C4-2B (cell line): ENCODE measurements around the gene DLG2.
A peak's percentile ranks its signal among the peaks of the same experiment; 100 is the strongest.
"Not testable (repeated sequence)": the region's sequence is repeated elsewhere in the genome, so short reads cannot be mapped to it uniquely, and the experiment has no call there.

Source experiments
- H3K27ac ChIP-seq: fragments of 450-650 bp; 2 replicates; pipeline ENCODE4 v1.5.1; 2017
- ZFX ChIP-seq: fragments of 450-650 bp; IDR thresholded peaks from 2 replicates; pipeline ENCODE4 v1.6.1; 2017
- TF ChIP-seq, protein P1 (sequence below): fragments of 450-650 bp; conservative IDR thresholded peaks from 2 replicates; pipeline ENCODE4 v1.5.1; 2017; ENCODE audit warnings: mild to moderate bottlenecking

Gene DLG2

DNA sequence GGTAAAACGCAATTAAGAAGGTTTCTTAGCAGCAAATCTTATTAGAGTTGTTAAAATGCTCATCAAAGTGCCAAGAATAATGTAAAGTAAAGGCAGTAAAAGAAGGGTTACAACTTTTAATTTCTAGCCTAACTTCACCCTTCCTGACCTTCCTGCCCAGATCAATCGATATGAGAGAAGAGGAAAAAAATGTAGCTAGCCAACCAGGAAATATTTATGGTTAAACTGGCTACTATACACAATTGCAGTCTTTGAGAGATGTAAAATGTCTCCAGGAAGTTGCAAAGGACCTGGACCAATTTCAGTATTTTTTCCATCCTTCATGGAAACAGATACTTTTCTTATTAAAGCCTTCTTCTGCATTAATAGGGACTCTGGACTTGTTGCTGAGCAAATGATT lies 2199.2 kb downstream of the DLG2 start:
- no peak overlapping the region for H3K27ac ChIP-seq
- TF ChIP-seq ZFX = no peak
- TF ChIP-seq, protein P1, sequence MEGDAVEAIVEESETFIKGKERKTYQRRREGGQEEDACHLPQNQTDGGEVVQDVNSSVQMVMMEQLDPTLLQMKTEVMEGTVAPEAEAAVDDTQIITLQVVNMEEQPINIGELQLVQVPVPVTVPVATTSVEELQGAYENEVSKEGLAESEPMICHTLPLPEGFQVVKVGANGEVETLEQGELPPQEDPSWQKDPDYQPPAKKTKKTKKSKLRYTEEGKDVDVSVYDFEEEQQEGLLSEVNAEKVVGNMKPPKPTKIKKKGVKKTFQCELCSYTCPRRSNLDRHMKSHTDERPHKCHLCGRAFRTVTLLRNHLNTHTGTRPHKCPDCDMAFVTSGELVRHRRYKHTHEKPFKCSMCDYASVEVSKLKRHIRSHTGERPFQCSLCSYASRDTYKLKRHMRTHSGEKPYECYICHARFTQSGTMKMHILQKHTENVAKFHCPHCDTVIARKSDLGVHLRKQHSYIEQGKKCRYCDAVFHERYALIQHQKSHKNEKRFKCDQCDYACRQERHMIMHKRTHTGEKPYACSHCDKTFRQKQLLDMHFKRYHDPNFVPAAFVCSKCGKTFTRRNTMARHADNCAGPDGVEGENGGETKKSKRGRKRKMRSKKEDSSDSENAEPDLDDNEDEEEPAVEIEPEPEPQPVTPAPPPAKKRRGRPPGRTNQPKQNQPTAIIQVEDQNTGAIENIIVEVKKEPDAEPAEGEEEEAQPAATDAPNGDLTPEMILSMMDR = no peak

DNA sequence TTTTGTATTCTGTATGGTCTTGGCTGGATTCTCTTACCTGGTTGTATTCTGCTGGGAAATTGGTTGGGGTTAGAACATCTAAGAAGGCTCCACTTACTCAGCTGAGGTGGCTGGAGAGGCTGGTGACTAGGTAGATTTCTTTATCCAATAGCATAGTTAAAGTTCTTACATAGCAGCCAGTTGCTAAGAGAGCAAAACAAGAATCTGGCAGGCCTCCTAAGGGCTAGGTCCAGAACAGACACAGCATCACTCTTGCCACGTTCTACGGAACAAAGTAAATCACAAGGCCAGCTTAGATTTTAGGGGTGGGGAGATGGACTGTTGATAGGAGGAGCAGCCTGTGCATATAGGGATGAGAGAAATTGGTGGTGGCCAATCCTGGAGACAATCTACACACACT lies 2199.6 kb downstream of the DLG2 start:
- TF ChIP-seq, protein P1 = no peak
- no peak for TF ChIP-seq ZFX
- no peak overlapping the region for H3K27ac ChIP-seq

DNA sequence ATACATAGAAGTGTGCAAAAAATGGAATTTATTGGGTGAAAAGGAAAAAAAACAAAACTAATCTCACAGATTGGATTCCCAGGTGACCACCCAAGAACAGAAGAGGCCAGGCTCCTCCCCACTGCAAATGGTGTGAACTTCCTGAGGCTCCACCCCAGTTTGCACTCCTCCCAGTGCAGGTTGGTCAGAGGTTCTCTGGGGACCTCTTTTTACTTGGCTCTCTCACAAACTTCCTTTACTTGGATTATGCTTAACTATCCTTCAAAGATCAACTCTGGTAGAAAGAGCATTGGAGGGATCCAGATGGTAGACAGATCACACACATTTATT lies 2202.0 kb downstream of the DLG2 start:
- TF ChIP-seq, protein P1 = no peak
- no peak for TF ChIP-seq ZFX
- H3K27ac ChIP-seq = no peak overlapping the region

DNA sequence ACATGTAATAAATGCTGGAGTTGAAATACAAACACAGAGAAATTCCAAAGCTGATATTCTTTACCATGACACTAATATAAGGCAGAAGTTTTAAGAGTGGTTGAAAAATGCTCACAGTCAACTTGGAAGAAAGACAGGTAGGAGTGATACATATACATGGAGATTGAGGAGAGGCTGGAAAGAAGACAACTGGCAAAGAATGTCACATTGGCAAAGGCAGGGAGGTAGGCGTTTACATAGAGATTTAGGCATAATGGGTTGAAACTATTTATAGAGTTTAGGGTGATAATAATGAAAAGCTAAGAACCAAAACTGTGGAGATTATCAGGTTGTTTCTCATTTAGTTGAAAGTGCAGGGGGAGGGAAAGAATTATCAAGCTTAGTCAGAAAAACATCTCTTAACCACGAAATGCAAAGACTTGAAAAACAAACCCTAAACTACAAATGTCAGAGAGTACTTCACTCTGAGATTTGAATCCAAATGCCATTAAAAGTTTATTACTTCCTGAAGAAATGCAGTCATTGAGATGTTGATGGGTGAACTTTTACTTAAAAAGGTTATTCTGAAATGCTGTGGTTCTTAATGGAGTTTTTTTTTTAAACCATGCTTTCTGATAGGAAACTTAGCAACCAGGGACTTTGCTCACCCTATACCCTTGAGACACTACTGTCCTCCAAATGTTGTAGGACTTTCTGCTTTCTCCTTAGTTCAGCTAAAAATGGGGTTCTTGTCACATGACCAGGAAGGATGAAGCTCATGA lies 2202.6 kb downstream of the DLG2 start:
- TF ChIP-seq, protein P1 = no peak
- no peak for TF ChIP-seq ZFX
- no peak overlapping the region for H3K27ac ChIP-seq

DNA sequence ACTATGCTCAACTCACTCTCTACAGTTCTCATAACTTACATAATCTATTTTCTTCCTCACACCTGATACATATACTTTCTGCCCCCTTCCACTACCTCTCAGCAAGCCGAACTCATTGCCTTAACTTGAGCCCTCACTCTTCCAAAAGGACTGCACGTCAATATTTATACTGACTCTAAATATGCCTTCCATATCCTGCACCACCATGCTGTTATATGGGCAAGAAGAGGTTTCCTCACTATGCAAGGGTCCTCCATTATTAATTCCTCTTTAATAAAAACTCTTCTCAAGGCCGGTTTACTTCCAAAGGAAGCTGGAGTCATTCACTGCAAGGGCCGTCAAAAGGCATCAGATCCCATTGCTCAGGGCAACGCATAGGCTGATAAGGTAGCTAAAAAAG lies 2204.5 kb downstream of the DLG2 start:
- H3K27ac ChIP-seq = not testable (repeated sequence)

DNA sequence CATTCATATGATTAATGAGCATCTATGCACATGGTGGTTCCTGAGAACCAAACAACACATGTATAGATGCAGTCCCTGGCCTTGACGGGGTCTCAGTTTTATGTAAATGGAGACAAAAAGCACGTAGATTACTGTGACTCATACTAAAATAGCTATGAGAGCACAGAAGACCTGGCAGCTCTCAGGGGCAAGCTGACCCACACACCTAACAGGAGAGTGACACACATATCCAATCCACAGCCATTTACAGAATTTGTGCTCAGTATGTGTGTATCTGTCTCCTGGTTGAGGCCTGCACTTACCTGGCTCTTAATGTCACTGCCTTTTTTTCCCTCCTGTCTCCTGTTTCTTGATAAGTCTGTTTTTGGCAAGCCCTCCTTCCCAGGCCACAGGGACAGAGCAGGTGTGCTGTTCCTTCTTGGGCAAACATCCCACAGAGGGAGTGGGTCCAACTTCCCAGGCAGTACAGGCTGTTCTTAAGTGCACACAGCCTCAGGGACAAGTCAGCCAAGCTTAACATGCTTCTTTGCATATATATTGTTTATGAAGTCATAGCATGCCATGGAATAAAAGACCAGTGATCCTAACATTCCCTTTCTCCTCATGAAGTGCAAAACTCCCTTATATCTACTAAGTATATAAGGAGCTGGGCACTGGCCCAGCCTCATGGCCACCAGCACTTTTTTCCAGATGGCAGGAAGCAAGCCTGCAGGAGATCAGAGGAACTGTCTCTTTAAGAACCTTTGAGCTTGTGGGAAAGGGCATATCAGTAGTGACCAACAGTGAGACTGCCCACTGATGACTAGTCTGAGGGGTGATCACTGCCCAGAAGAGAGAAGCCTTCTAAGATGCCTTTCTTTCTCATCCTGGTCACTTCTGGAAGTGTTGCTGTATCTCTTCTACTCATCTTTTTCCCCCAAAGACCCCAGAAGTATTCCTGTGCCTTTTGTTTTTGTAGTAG lies 2216.3 kb downstream of the DLG2 start:
- TF ChIP-seq, protein P1 = no peak
- TF ChIP-seq ZFX = peak; percentile 23; the same call in 1 of the 2 replicates
- H3K27ac ChIP-seq = peak overlapping the region; percentile 86

DNA sequence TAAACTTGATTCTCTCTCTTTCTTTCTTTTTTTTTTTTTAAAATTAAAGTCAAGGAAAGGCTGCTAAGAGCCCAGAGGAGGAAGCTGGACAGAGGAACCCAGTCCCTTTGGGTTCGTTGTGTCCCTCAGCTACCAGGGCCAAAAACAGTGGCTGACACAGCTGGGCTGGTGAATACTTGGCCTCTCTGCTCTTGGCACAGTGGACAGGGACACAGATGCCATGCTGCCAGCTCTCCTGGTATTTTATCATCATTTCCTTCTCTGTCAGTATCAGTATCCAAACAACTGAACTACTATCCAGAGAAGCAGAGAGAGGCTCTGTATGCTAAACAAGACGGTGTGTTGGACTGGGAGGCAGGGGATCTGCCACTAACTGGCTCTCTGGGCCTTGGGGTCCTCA lies 2217.3 kb downstream of the DLG2 start:
- TF ChIP-seq ZFX = no peak
- TF ChIP-seq, protein P1 = no peak
- H3K27ac ChIP-seq = peak overlapping the region; percentile 86
